Stimulated activated CD8-positive, alpha-beta memory T cell treated with anti-CD3 and anti-CD28 coated beads, Interleukin-15, amount 100 ng/mL, for 48 hours (primary cell): ENCODE results near the gene GPX5.
A peak's percentile ranks its signal among the peaks of the same experiment; 100 is the strongest.
"Not testable (repeated sequence)": the region's sequence is repeated elsewhere in the genome, so short reads cannot be mapped to it uniquely, and the experiment has no call there.

ENCODE experiments used
- DNase-seq, 2 donors: peaks; one replicate each; pipeline ENCODE4 v3.0.0-alpha.2; 2020; ENCODE audit warnings: low read depth in 2 of 2

GPX5 gene

DNA sequence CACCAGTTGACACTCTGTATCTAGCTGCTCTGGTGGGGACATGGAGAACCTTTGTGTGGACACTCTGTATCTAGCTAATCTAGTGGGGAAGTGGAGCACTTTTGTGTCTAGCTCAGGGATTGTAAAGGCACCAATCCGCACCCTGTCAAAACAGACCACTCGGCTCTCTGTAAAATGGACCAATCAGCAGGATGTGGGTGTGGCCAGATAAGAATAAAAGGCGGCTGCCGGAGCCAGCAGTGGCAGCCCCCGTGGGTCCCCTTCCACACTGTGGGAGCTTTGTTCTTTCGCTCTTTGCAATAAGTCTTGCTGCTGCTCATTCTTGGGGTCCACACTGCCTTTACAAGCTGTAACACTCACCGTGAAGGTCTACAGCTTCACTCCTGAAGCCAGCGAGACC lies 13.3 kb upstream of the GPX5 start:
- DNase-seq, result not testable (repeated sequence)

DNA sequence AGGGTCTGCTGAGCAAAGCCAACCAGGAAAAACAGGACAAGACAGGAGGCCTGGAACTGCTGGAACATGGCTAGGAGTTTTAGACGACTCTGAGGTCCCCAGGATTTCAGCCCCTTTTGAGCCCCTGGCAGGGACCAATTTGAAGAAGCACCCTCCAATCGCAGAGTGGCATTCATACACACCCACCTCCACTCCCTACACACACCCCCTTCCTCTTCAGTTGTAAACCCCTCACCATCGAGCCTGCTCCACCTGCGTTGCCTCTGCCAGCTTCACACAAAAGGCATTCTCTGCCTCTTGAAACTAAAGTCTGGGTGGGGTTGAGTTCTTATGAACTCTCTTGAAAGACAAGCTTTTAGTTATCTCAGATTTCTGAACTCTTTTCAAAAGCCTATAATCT lies 10.0 kb upstream of the GPX5 start, which contains the start of gene GPX6:
GPX6 (minus strand) TSS at position 118 of the 400 bp plus-strand sequence; CDS start at position 68, 50 bp downstream.
- no peak for DNase-seq

DNA sequence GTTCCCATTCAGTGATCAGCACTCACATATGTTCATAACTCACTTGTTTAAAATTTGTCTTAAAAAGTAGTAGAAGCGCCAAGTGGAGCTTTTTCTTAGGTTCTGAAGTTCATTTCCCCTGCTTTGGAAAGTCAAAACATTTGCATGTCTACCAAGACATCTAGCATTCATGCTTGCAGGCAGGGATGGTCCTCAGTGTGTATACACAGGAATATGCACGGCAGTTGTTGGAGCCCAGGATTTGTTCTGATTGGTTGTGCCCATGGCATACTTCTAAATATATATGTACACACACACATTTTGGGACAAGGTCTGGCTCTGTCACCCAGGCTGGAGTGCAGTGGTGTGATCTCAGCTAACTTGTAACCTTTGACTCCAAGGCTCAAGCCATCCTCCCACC lies 7.7 kb upstream of the GPX5 start:
- no peak for DNase-seq

DNA sequence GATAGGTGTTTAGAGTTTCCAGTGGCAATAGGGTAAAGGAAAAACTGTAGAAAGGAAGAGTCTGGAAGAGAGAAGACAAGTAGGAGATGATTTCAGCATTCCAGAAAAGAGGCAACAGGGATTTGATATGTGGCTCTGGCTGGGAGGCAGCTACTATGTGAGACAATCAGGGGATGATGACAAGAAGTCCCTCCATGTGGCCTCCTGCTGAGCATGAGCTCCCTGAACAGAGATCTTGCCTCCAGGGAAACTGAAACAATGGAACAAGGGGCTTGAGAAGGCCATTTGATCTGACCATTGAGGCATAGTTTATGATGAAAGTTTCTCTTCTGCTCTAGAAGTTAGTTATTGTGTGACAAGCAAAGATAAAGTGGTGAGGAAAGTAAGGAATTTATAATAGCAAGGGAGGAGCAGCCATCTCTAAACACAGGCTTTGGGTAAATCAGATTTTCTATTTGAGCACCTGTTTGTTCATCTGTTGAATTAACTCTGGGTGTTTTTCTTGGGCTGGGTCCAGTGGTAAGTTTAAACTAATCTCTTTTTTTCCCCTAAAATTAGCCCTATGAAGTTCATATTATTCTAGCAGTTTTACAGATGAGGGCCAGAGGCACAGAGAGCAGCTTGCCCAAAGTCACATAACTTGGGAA lies 3.0 kb upstream of the GPX5 start:
- DNase-seq, result no peak

DNA sequence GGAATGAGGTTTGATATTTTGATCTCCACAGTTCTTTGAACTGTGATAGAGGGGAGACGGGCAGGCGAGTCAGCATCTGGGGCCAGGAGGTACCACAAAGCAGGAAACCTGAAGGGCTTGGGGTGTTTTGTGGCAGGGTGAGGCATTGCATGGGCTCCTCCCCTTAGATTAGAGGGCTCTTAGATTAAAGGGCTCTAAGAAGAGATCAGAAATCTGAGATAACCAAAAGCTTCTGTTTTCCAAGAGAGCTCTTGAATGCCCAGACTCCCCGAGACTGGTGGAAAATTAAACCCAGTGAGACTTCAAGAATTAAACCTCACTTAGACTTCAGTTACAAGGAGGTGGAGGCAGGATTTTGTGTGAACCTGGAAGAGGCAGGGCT lies 2.4 kb upstream of the GPX5 start:
- peak in 1 of 2 donors; percentile 13 for DNase-seq

DNA sequence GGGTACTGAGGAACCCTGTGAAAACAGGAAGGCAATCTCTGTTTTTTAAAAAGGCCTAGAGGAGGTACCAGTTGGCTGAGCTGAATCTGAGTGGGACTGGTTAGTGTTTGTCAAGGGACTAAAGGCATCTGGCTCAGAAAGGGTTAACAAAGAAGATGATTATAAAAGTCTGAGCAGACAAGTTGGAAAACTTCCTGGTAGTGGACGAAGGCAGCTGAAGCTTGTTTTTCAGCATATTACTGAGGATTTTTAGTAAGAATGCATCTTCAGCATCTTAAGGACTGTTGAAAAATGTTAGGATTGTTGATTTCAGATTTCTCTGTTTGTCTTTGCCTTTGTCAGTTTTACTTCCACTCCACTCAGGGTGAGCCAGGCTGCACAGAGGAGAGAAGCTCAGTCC lies 5.1 kb downstream of the GPX5 start:
- DNase-seq, result no peak

DNA sequence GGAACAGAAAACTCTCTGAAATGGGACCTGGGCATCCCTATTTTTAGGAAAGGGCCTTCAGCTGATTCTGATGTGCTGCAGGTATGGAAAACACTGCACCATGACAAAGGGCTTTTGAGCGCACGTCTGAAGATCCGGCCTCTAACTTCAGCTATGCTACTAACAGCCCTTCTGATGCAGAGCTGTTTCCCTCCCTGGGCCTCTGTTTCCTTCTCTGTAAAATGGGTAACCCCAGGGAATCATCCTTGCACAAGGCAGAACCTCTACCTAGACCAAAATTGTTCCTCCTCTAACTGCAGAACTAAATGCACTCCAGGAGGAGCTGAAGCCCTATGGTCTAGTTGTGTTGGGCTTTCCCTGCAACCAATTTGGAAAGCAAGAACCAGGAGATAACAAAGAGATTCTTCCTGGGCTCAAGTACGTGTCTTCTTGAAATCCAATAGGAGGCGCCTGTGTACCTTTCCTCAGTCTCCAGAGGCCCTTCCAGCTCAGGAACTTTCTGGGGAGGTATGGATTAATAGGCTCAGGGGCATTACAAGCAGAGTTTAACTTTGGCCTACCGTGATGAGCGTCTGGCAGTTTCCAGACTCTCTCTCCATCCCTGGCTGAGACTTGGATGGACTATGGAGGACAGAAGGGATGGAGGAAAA lies 5.9 kb downstream of the GPX5 start:
- no peak for DNase-seq

DNA sequence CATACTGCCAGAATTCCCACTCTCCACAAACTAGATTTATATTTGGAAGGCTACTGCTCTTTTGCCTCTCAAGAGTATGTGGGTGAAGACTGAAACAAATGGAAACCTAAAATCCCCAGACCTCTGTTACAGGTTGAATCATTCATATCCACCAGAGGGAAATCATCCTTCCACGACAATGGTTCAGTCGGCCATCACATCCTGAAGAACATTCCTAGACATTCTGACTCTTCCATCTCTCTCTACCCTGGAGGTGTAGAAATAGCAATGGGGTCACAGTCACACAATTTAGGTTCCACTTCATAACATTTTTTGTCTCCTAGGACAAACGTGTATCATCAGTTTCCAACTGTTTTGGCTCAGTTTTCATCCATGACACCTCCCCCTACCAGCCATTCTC lies 8.6 kb downstream of the GPX5 start:
- no peak for DNase-seq

DNA sequence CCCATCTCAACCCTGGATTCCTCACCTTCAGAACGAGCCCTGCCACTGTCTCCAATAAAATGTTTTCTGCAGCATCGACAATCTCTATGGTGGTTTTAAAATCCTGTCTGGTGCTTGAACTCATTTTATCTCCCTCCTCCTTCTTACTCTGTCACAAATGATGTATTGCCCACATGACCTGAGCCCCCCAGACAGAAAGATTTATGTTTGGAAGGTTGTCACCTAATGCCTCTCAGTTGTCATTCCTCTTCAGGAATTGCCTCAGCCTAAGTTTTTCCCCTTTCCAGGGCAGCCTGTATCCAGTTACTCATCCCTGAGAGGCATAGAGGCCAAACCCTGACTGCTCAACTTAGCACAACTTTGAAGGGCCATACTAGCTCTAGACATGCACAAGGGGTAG lies 9.2 kb downstream of the GPX5 start:
- DNase-seq, result no peak

DNA sequence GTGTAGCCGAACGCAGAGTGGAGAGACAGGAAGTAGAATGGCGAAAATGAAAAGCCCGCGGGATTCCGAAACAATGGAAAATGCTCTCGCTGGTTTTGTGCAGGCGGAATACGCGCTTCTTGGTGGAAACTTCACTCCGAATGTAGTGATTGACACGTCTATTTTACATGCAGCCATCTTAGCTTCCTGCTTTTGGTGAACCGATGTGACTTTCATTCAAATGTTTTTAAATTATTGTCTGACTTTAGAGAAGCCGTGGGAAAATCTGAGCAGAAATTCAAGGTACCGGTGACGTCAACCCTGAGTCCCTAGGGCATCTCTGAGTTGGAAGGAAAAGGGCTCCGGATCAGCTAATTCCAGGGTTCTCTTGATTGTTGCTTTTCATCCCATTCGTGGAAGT lies 11.4 kb downstream of the GPX5 start:
- DNase-seq, result no peak

DNA sequence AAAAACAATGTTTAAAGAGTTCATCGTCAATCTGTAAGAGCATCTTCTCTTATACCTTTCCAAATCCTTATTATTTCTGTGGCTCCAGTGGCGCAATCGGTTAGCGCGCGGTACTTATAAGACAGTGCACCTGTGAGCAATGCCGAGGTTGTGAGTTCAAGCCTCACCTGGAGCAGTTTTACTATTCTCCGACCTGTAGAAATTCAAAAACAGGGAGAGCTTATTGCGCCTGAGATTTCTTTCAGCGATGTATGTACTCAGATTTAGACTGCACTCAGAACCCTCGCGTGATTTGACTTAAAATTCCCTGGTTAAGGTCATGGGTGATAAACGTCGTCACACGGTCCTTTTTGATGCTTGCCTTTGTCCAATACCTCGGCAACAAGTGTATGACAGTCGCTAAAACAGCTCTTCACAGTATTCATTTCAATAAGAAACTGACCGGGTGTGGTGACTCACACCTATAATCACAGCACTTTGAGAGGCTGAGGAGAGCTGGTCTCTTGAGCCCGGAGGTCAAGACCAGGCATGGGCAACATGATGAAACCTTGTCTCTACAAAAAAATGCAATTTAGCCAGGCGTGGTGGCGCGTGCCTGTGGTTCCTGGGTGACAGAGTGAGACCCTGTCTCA lies 11.9 kb downstream of the GPX5 start:
- DNase-seq, result no peak

DNA sequence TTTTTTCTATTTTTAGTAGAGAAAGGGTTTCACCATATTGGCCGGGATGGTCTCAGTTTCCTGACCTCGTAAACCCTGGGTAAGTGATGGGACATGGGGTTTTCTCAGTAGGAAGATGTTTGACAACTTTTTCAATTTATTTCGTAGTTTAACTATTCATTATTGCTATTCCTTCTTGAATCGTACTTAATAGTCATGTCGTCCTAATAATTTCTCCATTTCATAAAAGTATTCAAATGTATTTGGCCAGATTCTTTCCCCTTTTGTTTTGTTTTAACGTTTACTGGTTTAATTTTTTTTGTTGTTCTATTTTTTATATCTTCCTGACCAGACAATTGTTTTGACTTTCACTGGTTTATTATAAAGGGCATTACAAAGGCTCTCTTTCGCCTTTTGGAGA lies 16.3 kb downstream of the GPX5 start:
- DNase-seq, result no peak

DNA sequence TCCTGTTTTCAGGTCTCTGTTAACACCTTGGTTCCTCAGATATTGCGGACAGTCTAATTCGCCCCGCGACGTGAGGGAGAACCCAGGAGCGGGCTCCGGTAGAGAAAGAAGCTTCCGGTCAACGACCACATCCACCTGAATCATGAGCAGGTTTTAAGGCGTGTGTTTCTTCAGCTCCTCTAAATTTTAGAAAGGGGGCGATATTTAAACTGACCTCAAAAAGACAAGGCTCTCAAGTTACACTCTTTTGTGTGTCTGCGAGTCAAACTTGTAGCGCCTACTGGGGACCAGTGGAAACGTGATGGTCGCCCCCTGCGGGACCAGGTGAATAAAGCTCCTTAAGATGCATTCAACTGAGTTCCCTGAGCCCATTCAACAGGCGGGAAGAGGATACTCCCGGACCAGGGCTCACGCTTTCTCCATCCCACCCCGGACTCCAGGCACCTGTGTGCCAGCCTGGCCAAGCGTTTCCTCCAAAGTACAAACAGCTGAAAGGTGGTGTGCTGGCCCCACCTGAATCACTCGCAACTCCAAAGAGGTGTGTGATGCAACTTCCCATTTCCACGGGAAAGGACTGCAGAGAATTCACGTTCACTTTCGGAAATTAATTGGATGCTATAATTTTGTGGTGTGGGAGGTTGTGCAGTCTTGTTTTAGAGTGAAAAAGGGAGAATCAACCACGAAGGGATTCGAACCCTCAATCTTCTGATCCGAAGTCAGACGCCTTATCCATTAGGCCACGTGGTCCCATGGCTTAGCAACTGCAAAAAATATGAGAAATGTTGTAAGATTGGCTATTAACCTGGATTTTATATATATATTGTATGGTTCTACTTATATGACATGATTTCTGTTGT lies 17.0 kb downstream of the GPX5 start:
- DNase-seq, result peak in 1 of 2 donors; percentile 21

DNA sequence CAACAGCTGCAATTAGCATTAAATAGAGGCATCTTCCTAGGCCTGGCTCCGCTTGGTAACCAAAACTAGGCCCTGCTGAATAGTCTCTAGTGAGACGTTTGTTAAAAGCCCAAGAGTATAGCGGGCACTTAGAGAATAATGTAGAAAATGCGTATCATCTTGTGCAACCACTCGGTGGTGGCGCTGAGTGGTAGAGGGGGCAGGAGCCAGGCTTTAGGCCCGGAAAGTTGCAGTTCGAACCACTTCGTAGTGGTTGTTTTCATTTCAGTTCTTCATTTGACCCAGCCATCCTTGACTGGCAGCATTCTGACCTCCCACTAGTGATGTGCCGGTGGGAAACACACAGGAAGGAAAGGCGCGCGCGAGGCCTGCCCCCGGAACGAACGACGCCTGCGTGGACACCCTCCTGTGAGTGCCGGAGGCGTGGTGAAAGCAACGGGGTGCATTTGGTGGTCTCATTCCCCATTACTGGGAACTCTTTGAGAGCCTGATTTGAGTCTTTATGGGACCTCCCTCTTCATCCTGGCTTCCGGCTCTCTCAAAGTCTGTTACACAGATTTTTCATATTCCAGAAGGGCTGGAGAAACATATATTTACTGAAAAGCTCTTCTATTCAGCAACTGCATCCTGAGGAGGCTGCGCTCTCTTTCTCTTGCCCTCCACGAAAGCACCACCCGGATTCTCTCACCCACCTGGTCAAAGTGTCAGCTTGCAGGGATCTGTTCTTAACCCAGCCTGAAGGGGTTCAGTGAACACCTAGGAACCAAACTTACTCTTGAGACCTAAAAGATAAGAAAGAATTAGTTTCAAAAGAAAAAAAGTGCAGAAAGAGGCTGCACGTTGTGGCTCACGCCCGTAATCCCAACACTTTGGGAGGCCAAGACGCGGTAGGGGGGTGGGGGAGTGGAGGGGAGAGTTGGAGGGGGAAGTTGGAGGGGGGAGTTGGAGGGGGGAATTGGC lies 18.2 kb downstream of the GPX5 start:
- no peak for DNase-seq

DNA sequence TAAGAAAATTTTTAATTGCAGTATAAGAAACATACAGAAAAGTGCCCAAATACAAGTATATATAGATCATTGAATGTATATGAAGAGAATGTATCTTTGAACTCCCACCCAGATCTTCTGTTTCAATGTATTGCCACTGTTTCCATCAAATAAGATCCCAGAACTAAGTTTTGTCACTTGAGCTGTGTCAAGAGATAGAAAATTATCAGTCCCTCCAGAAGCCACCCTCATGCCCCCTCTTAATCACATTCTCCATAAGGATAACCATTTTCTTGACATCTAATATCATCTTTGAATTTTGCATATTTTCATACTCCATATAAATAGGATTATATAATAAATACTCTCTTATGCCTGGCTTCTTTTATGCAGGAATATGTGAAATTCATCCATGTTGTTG lies 20.3 kb downstream of the GPX5 start:
- DNase-seq, result no peak

DNA sequence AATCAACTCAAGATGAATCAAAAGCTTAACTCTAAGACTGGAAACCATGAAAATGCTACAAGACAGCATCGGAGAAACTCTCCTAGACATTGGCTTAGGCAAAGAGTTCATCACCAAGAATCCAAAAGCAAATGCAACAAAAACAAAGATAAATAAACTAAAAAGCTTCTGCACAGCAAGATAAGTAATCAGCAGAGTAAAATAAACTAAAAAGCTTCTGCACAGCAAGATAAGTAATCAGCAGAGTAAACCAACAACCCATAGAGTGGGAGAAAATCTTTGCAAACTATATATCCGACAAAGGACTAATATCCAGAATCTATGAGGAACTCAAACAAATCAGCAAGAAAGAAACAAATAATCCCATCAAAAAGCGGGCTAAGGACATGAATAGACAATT lies 21.3 kb downstream of the GPX5 start:
- not testable (repeated sequence) for DNase-seq

DNA sequence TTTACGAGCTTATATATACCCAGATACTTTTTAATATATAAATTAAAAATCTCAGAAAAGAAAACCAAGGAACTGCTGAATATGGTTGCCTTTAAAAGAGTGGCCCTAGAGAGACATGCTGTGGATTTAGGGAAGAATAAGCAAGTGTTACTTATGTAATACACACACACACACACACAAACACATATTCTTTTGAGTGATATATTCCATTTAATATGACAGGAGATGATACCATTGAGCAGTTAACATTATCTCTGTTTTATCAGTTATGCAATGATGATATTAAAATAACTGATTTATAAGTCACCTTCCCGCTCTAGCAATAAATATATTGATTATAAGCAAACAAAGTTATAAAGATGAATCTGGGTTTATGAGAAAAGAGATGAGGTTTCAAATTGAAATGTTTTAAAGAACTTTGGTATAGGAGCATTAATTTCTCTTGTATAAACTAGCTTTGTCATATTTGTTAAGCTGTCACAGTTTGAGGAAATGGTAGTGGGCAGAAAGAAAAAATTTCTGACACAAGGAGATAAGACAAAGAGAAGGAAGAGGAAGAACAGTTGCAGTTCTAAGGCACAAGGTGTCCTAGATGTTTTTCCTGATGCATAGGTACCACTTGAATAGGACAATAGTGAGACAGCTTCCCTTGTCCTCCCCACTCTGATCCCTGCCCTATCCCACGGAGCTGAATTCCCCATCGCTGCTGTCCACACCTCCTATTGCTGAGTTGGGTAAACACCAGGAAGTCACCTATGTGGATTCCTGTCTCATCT lies 26.4 kb downstream of the GPX5 start:
- DNase-seq, result no peak

DNA sequence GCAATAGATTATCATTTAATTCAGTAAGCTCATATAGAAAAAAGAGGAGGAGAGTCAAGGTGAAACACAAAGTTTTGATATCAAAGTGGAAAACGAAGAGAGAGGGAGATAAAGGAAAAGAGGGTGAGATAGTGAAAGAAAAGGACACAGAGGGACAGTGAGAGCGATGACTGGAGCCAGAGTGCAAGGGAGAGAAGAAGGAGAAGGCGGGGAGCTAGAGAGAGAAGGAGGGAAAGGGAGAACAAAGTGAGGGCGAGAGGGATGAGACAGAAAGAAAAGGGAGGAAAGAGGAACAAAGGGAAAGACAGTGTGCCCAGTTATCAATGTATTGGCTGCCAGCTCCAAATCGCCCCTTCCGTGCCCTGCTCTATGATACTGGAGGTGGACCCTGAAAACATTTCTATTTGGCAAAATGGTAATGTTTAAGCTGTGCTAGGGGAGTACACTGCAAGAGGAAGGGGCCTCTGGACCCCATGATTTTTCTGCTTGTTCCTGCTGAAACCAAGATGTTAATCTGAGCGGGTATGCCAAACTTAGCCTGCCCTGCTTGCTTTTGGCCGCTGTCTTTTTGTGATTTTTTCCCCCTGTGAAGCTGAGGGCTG lies 27.8 kb downstream of the GPX5 start:
- no peak for DNase-seq

DNA sequence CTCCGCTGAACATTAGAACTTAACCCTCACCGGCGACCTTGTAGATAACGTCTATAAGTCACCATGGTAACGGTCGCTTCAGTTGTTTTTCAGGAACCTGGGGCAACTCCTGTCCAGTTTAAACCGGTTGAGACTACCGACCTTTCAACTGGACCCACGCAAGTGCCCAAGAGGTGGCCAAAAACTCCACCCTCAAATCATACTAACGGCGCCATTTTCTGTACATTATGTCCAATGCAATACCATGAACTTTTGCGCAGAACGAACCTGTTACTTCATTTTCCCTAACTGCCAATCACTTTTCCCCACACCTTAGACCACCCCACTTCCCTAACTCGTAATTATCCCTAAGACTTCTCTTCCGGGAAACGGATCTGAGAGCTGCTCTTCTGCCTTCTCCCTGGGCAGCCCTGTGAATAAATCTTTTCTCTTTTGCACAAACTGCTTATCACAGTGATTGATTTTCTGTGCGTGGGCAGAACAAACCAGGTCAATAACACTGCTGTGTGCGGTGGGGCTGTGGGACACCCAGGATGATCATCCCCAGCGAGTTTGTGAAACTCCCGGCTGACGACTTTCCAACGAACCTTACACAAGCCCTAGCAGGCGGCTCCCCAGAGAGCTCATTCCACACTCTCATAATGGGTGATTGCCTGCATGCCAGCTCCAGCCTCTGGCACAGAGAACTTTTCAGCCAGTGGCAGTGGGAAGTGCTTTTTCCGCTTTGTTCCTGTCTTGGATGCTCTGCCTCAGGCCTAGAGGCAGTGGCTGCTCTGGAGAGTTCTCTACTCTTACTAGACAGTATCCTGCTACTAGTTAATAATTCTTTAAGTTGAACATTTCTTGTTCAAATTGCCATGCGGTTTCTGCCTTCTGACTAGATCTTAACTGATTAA lies 28.6 kb downstream of the GPX5 start:
- DNase-seq, result no peak
